Inferior parietal cortex (tissue), 1 donor: ENCODE results near the gene KRTAP4-11.
"Not testable (repeated sequence)": the region's sequence is repeated elsewhere in the genome, so short reads cannot be mapped to it uniquely, and the experiment has no call there.

ENCODE experiments used
- DNase-seq: peaks from one replicate; pipeline ENCODE4 v3.0.0-alpha.2; 2016; ENCODE audit errors: extremely low spot score

The KRTAP4-11 gene

GRCh38 chr17:41117846-41118386, at the start of gene KRTAP4-11:
Gene KRTAP4-11, minus strand, starts transcription at chr17:41118373. Its CDS starts 58 bp downstream, at chr17:41118315.
- DNase-seq = not testable (repeated sequence)

DNA sequence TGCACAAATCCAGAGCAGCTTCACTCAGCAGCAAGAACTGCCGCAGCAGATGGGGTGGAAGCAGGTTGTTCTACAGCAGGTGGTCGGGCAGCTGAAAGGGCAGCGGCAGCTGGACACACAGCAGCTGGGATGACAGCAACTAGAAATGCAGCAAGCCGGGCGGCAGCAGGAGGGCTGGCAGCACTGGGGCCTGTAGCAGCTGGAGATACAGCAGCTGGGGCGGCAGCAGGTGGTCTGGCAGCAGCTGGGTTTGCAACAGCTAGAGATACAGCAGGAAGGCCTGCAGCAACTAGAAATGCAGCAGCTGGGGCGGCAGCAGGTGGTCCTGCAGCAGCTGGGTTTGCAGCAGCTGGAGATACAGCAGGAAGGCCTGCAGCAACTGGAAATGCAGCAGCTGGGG, 49.4 kb upstream of the KRTAP4-11 start:
- no peak for DNase-seq

DNA sequence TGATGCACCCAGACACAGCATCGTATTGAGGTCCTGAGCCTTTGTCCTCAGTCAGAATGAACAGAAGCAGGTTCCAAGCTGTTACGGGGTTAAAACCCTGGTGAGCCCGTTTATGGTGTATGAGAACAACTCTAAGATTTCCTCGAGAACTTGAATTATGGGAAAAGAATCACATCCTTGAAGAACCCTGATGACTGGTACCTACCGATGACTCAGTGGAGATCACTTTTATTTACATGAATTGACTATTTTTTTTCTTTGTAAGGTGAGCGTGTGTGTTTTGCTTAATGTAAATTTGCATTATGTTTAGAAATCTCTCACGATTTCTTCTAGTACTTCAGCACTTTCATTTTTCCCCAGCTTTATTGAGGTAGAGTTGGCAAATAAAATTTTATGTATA, 45.7 kb upstream of the KRTAP4-11 start:
- no peak for DNase-seq

DNA sequence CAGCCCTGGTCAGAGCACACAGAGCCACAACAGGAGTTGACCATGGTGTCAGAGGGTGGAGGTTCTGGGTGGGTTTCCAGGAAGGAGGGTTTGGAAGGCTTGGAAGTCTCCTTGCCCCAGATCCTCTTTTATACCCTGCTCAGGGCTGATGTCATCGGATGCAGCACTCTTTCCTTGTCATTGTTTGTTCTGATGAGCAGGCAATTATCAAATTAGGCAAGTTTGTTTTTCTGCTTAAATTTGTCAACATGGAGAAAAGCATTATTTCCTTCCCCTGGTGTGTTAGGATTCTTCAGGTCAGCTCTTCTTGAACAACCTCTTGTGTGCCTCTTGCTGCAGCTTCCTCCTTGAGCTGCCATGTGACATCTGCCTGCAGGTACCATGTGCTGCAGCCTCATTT, 42.5 kb upstream of the KRTAP4-11 start, which contains the start of gene KRTAP4-4:
Gene KRTAP4-4, minus strand, starts transcription at position 101 of the 400 bp plus-strand sequence. Its CDS starts 57 bp downstream, at position 44.
- no peak for DNase-seq

DNA sequence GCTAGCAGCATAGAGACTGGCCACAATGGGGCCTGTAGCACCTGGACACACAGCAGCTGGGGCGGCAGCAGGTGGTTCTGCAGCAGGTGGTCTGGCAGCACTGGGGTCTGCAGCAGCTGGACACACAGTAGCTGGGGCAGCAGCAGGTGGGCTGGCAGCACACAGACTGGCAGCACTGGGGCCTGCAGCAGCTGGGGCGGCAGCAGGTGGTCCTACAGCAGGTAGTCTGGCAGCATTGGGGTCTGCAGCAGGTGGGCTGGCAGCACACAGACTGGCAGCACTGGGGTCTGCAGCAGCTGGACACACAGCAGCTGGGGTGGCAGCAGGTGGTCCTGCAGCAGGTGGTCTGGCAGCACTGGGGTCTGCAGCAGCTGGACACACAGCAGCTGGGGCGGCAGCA, 42.0 kb upstream of the KRTAP4-11 start:
- DNase-seq = not testable (repeated sequence)

DNA sequence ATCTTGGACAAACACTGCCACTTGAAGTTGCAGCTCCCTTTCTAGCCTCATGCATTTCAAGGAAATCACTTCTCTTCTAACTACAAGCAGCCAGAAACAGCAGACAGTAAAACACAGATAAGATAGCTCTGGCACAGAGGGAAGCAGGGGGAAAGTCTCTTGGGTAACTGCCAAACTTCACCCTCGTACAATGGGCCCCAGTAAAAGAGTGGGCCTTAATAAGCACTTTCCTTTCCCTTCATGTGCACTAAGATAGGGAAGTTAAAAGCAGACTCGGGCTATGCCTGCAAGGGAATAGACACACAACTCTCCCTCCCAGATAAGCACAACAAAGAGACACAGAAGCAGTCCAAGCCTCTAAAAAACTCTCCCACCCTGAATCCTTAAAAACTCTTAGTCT, 35.7 kb upstream of the KRTAP4-11 start:
- no peak for DNase-seq

- DNase-seq = no peak
These were observed 33.4 kb upstream of the KRTAP4-11 start for GRCh38 chr17:41151525-41151924.

DNA sequence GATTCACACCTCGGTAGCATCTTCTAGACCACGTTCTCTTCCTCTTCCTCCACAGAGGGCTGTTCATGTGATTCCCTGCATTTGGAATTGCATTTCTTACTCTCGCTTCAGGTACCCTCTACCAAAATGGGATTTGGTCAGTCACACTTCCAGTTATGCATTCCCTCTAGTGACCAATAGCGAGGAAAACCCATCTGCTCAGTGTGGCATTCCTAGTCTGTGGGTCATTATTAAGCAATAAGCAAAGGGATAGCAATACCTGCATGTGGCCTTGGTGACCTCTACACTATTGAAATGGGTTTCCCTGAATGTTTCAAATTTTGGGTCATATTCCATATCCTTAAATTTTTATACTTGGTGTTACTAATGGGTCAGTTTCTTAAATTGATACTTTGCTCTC, 31.9 kb upstream of the KRTAP4-11 start:
- DNase-seq = no peak

DNA sequence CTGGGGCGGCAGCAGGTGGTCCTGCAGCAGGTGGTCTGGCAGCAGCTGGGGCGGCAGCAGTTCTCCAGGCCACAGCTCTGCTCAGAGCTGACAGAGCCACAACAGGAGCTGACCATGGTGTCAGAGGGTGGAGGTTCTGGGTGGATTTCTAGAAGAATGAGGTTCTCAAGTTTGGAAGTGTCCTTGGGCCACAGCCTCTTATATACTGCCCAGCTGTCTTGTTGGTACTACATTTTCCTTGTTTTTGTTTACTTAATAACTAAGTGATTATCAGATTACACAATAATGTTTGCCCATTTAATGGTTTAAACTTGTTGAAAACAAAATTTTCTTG, 31.4 kb upstream of the KRTAP4-11 start, which contains the start of gene KRTAP4-5:
Gene KRTAP4-5, minus strand, starts transcription at position 174 of the 334 bp plus-strand sequence. Its CDS starts 58 bp downstream, at position 116.
- no peak for DNase-seq

DNA sequence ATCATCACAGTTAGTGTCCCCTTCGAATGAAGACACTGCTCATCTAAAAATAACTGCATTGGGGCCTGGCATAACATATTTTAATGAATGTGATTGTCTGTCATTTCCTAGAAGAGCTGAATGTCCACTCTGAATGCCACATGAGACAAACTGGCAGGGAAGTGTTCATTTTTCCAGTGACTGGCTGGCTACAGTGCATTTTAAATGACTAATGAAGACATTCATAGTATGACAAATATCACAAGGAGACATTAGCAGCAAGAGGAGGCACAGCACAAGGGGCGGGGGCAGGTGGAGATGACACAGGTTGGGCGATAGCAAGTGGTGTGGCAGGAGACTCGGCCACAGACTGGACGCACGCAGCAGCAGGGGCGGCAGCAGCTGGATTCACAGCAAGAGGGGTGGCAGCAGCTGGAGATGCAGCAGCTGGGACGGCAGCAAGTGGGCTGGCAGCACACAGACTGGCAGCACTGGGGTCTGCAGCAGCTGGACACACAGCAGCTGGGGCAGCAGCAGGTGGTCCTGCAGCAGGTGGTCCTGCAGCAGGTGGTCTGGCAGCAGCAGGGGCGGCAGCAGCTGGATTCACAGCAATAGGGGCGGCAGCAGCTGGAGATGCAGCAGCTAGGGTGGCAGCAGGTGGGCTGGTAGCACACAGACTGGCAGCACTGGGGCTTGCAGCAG, 30.9 kb upstream of the KRTAP4-11 start:
- not testable (repeated sequence) for DNase-seq

GRCh38 chr17:41147531-41148204, 29.5 kb upstream of the KRTAP4-11 start:
- no peak for DNase-seq

- DNase-seq = no peak
These were observed 27.1 kb upstream of the KRTAP4-11 start for GRCh38 chr17:41145261-41145660.

DNA sequence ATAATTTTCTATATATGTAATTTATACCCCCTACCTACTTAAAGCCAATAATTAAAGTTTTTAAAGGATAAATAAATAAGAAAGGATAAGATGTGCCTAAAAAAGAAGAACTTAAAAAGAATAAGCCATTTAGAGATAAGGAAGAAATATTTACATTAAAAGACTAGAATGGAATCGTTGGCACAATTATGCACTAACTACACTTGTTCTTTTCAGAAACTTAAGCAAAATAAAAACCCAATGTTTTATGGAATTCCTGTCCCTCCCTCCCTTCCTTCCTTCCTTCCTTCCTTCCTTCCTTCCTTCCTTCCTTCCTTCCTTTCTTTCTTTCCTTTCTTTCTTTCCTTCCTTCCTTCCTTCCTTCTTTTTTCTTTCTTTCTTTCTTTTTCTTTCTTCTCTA, 26.7 kb upstream of the KRTAP4-11 start:
- no peak for DNase-seq

DNA sequence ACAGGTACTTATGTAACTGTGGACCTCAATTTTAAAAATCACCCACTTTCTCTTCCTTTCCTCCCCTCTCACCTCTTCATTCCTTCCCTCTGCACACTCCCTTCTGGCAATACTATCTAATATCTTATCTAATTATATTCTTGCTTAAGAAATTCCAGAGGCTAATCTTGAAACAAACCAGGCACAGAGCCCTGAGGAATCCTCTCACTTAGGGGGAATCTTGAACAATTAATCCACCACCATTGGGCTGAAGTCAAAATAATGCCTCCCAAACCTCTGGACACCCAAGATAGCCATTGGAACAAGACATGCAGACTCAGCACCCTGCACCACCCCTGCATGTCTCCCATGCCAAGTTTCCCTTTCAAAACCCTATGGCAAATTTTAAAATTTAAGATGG, 23.2 kb upstream of the KRTAP4-11 start:
- DNase-seq = no peak

DNA sequence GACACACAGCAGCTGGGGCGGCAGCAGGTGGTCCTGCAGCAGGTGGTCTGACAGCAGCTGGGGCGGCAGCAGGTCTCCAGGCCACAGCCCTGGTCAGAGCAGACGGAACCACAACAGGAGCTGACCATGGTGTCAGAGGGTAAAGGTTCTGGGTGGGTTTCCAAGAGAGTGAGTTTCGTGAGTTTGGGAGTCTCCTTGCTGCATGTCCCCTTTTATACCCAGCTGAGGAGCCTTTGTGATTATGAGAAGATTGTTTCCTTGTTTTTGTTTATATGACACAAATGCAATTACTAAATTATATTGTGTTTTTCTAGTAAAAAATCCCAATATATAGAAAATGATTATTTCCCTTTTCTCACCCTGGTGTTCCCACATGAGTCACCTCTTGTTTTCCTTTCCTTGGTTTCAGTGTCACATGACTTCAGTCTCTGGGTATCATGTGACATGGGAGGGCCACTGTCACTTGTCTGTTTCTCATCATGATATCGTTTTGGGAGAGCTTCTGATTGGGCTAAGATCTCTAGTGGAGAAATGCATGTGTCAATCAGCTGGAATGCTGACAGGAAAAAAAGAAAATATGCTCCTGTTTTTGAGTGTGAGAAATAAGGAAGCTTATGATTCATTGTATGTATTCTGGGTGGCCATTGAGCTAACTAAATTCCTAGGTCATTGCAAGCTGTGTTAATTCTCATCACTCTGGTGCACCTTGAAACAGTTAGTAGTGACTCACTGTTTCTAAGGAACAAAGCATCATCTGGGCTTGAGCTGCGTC, 22.4 kb upstream of the KRTAP4-11 start, which contains the start of gene KRTAP4-6:
Gene KRTAP4-6, minus strand, starts transcription at position 185 of the 772 bp plus-strand sequence. Its CDS starts 57 bp downstream, at position 128.
- DNase-seq = no peak

- not testable (repeated sequence) for DNase-seq
These were observed 21.7 kb upstream of the KRTAP4-11 start for GRCh38 chr17:41139865-41140264.

DNA sequence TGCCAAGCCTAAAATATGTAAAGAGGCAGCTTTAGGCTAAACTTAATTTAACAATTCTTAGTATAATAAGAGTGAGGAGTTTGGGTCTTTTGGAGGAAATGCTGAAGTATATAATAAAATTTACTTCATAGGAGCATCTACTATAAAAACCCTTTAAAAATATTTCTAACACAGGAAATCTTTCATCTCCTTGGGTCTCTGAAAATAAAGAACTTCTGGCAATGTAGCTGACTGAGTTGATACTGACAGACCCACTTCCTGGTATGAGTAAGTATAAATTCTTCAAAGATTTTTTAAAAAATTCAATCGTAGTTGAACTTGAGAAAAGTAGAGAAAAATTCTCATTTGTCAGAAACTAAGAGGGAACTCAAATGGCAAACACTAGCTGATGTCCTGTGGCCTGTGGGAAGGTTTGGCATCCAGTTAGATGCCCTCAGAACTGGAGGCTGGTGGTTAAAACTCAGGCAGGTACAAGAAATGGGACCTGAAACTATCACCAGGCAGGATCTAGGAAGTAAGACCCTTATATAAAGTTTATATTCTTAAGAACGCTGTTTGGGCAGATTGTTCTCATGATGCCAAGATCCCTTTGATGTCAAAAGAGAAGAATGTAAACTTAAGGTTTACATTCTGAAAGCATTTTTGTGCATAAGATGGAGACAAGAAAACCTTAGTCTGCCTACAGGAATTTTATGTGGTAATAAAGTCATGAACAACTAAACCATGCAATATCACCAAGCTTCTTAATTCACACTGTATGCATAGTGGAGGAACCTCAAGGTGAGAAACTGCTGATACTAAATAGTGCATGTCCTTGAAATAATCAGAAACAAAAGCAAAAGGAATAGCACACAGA, 15.9 kb upstream of the KRTAP4-11 start:
- no peak for DNase-seq

DNA sequence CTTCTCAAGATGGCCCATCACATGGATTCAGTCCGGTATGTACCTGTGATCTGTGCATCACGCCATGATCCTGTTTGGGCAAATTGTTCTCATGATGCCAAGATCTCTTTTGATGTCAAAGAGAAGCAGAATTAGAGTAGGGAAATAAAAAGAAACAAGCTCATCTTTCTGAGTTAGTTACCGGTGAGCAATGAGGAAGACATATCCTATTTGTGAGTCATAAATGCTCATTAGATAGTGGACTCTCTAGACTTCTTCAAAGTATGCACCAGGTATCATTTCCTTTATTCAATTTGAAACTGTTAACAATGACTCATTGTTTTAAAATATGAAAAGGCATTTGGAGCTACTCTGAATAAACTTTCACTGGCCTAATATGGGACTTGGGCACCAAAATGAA, 13.8 kb upstream of the KRTAP4-11 start:
- DNase-seq = no peak

DNA sequence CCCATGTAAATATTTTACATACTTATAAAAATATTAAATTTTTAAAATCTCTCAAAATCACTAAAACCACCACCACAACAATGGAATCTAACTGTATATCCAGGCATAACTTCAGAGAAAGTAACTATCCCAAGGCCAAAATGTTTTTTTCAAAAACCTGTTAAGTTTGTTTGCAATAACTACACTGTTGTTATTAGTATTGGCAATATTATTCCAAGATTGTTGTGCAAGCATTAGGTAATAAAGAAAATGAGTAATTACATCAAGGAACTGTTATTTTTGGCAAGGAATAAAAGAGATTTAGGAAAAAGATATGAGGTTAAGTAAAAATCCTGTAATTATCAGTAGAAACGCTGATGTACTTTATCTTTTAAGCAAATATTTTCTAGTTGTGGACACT, 9.2 kb upstream of the KRTAP4-11 start:
- DNase-seq = no peak

DNA sequence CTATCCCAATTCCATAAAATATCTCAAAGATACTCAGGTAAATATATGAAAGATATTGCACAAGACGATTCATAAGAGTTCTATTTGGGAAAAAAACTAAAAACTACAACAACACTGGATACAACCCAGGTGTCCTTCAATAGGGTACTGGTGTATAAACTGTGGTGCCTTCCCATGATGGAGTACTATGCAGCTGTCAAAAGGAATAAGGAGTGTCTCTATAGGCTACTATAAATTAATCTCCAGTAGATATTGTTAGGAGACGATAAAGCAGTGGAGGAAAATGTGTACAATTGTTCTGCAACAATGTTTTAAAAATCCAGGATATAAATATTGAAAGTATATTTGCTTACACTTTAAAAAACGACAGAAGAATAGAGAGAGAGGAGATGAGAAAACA, 8.2 kb upstream of the KRTAP4-11 start:
- no peak for DNase-seq

DNA sequence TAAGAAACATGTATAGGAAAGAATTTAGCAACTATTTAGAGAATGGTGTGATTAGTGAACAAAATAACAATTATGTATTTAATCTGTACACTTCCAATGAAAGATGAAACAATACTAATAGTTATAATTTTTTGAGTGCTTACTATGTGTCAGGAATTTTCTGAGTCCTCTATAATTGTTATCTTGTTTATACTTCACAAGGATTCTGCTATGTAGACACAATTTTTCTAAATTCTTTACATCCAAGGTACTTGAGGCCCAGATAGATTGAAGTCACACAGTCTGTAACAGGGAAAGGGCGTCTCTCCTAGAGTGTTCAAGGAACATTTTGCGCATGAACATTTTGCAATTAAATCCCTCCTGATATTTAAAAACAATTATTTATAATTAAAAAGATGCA, 6.9 kb upstream of the KRTAP4-11 start:
- DNase-seq = no peak
